Upper lobe of left lung (tissue), 4 donors: ENCODE results near the gene NBR1.
"Not testable (repeated sequence)": the region's sequence is repeated elsewhere in the genome, so short reads cannot be mapped to it uniquely, and the experiment has no call there.

Experiments
- EP300 ChIP-seq, 4 donors: sonication (generic); formaldehyde crosslinking; IDR thresholded peaks; one replicate each; pipeline ENCODE4 v1.5.1; 2017; ENCODE audit warnings: antibody characterized with exemption in 4 of 4, control low read depth in 2 of 4
- POLR2A ChIP-seq, 4 donors: fragments of 450-650 bp; IDR thresholded peaks; one replicate each; pipeline ENCODE4 v1.5.1; 2016 to 2017; ENCODE audit warnings: antibody characterized with exemption in 4 of 4, mild to moderate bottlenecking in 2 of 4
- TF ChIP-seq, protein P1 (sequence below), 6 experiments: fragments of 450-650 bp in 4 of 6; fragments of 200-600 bp in 2 of 6; sonication (generic) in 2 of 6; IDR thresholded peaks; one replicate each; pipeline ENCODE4 v1.5.1; 2016 to 2019; ENCODE audit warnings: antibody characterized with exemption in 6 of 6

DNA sequence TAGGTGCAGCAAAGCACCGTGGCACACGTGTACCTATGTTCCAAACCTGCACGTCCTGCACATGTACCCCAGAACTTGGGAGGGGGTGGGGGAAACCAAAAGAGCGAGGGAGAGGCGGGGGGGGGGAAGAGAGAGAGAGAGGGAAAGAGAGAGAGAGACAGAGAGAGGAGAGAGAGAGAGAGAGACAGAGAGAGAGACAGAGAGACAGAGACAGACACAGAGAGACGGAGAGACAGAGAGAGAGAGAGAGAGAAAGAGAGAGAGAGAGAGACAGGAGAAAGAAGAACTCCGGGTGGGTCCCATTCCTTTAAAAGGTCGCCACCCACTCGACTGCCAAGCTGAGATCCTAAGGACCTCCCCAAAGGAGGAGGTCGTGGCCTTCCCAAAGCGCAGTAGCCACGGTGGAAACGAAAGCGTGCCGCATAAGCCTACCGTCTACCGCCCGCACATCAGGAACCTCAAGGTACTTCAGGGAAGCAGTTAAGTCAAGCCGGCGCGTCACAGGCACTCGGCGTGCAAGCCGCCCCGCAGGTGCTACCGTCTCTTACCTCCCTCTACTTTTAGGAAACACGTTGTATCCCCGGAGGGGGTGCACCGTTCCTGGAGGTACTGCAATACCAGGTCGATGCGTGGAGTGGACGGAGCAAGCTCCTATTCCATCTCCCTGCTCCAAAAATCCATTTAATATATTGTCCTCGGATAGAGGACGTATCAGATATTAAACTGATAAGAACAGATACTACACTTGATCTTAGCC, 69.8 kb downstream of the NBR1 start:
- not testable (repeated sequence) for TF ChIP-seq POLR2A, EP300 (IDR thresholded peaks at IDR 0.05)
- TF ChIP-seq, protein P1, sequence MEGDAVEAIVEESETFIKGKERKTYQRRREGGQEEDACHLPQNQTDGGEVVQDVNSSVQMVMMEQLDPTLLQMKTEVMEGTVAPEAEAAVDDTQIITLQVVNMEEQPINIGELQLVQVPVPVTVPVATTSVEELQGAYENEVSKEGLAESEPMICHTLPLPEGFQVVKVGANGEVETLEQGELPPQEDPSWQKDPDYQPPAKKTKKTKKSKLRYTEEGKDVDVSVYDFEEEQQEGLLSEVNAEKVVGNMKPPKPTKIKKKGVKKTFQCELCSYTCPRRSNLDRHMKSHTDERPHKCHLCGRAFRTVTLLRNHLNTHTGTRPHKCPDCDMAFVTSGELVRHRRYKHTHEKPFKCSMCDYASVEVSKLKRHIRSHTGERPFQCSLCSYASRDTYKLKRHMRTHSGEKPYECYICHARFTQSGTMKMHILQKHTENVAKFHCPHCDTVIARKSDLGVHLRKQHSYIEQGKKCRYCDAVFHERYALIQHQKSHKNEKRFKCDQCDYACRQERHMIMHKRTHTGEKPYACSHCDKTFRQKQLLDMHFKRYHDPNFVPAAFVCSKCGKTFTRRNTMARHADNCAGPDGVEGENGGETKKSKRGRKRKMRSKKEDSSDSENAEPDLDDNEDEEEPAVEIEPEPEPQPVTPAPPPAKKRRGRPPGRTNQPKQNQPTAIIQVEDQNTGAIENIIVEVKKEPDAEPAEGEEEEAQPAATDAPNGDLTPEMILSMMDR (IDR thresholded peaks at IDR 0.05) = not testable (repeated sequence)
